Osteocyte (in vitro differentiated cells): ENCODE data around the gene FFAR1. TPM values are rescaled to one million over a fixed set of nuclear protein-coding genes. Genes with fewer than 3 reads are reported as not detected.

Experiments used
- DNase-seq: peaks from one replicate; pipeline ENCODE4 v3.0.0; 2021; ENCODE audit warnings: mixed read lengths; ENCODE audit not compliant: unreplicated experiment; ENCODE audit errors: extremely low spot score
- H3K27ac Mint-ChIP-seq: one replicate; pipeline ENCODE4 v1.8.0; 2021; ENCODE audit warnings: mild to moderate bottlenecking, mixed read lengths; ENCODE audit not compliant: unreplicated experiment
- H3K27me3 Mint-ChIP-seq: one replicate; pipeline ENCODE4 v1.8.0; 2021; ENCODE audit warnings: mixed read lengths; ENCODE audit not compliant: unreplicated experiment
- H3K36me3 Mint-ChIP-seq: one replicate; pipeline ENCODE4 v1.8.0; 2021; ENCODE audit warnings: mixed read lengths; ENCODE audit not compliant: unreplicated experiment
- H3K4me1 Mint-ChIP-seq: one replicate; pipeline ENCODE4 v1.8.0; 2021; ENCODE audit warnings: mixed read lengths; ENCODE audit not compliant: unreplicated experiment
- H3K4me3 Mint-ChIP-seq: one replicate; pipeline ENCODE4 v1.8.0; 2021; ENCODE audit warnings: mild to moderate bottlenecking, moderate library complexity, mixed read lengths; ENCODE audit not compliant: unreplicated experiment
- H3K9me3 Mint-ChIP-seq: one replicate; pipeline ENCODE4 v1.8.0; 2021; ENCODE audit warnings: mixed read lengths; ENCODE audit not compliant: unreplicated experiment
- CTCF ChIP-seq: fragments of 200-600 bp; sonication (generic); IDR thresholded peaks from 2 replicates; pipeline ENCODE4 v1.5.0; 2021; ENCODE audit warnings: antibody characterized with exemption, mild to moderate bottlenecking, moderate library complexity
- microRNA-seq: library from miRNA; unstranded; fragments of <30 nt; microRNA quantifications from one replicate; pipeline ENCODE4 v1.1.0, GENCODE V29; 2020; ENCODE audit not compliant: unreplicated experiment
- total RNA-seq: library from RNA; stranded (reverse); gene quantifications from 2 replicates; pipeline ENCODE4 v1.2.1, GENCODE V29; 2021

FFAR1 gene
- total RNA-seq, 1 donor from 2014 or later: not detected

GRCh38 chr19:35392742-35393715, 45.3 kb downstream of the FFAR1 start:
- Mint-ChIP-seq H3K4me3 (no peak overlapping the region), H3K4me1 (no peaks in the 10 kb centered on the region), H3K36me3 (no peaks in the 10 kb centered on the region), H3K9me3 (no peaks in the 10 kb centered on the region), H3K27ac (no peak overlapping the region), H3K27me3 (no peaks in the 10 kb centered on the region)
- peak; percentile 17 for DNase-seq
- no peak for TF ChIP-seq CTCF

- no peak for TF ChIP-seq CTCF
- Mint-ChIP-seq H3K36me3 (no peaks in the 10 kb centered on the region), H3K9me3 (no peaks in the 10 kb centered on the region), H3K4me1 (no peaks in the 10 kb centered on the region), H3K27me3 (no peaks in the 10 kb centered on the region), H3K4me3 (no peak overlapping the region), H3K27ac (no peak overlapping the region)
- DNase-seq: no peak
These were observed 47.9 kb downstream of the FFAR1 start for GRCh38 chr19:35395382-35396199.

DNA sequence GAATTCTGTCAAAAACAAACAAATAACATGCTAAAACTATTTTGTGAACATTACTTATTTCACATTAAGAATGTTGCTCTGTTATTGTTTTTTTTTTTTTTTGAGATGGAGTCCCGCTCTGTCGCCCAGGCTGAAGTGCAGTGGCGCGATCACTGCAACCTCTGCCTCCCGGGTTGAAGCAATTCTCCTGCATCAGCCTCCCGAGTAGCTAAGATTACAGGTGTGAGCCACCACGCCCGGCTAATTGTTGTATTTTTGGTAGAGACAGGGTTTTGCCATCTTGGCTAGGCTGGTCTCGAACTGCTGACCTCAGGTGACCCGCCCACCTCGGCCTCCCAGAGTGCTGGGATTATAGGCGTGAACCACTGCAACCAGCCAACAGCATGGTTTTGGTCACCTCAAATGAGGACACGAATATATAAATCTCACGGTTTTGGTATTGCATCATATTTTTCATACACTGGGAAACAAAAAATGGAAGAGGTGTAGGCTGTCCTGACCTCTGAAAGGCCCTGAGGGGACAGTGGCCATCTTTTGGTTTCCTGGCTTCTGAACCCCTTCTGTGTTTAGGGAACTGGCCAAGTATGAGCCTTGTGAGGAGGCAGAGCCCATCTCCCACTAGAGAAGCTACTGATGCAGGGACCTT, 48.7 kb downstream of the FFAR1 start:
- H3K27me3 Mint-ChIP-seq: no peaks in the 10 kb centered on the region
- no peaks in the 10 kb centered on the region for H3K4me1 Mint-ChIP-seq
- H3K27ac Mint-ChIP-seq: no peak overlapping the region
- no peaks in the 10 kb centered on the region for H3K9me3 Mint-ChIP-seq
- no peak overlapping the region for H3K4me3 Mint-ChIP-seq
- TF ChIP-seq CTCF: no peak
- DNase-seq: no peak
- H3K36me3 Mint-ChIP-seq: no peaks in the 10 kb centered on the region

DNA sequence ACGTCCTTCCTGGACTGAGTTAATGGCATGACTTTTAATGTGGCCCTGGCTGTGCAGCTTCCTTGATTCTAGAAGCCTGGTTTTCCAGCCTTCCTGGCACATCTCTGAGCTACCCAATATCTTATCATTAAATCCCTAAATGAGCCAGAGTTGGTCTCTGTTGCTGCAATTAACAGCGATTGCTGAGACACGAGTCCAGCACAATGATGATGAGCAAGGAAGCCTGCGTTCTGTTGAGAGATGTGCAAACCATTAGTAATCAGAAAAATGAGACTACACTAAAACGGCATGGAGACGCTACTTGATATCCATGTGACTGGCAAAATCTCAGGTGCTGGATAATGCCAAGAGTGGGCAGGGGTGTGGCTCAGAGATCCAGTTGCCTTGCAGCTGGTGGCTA, 49.4 kb downstream of the FFAR1 start:
- no peaks in the 10 kb centered on the region for H3K27me3 Mint-ChIP-seq

More for the DNA sequence above, 49.4 kb downstream of the FFAR1 start:
- no peak for DNase-seq
- Mint-ChIP-seq H3K4me3 (no peak overlapping the region), H3K27ac (no peak overlapping the region), H3K9me3 (no peaks in the 10 kb centered on the region), H3K36me3 (no peaks in the 10 kb centered on the region), H3K4me1 (no peaks in the 10 kb centered on the region)
- no peak for TF ChIP-seq CTCF

Small RNA genes within 50 kb of the gene (microRNA-seq; reads per million reads assigned to microRNA genes)
- not detected for gene MIR5196

Other genes with a start within 250 kb of the FFAR1 start
- gene FXYD3, start 232.1 kb upstream of the FFAR1 start, total RNA-seq: not detected in 2 replicates
- 0.32 and 0.34 TPM in 2 replicates for gene LGI4, start 212.8 kb upstream of the FFAR1 start, total RNA-seq
- 0.86 TPM in 1 of 2 replicates, not detected in the other for gene FXYD1, start 209.1 kb upstream of the FFAR1 start, total RNA-seq
- gene FXYD7, start 204.6 kb upstream of the FFAR1 start, total RNA-seq: 0.50 TPM in 1 of 2 replicates, not detected in the other
- gene FXYD5, start 193.2 kb upstream of the FFAR1 start, total RNA-seq: 81.0 and 86.6 TPM in 2 replicates
- not detected in 2 replicates for gene FAM187B, start 119.2 kb upstream of the FFAR1 start, total RNA-seq
- 0.29 and 0.83 TPM in 2 replicates for gene LSR, start 98.9 kb upstream of the FFAR1 start, total RNA-seq
- gene USF2, start 78.9 kb upstream of the FFAR1 start, total RNA-seq: 112 and 115 TPM in 2 replicates
- 0.68 TPM in 1 of 2 replicates, not detected in the other for gene HAMP, start 65.4 kb upstream of the FFAR1 start, total RNA-seq
- gene MAG, start 55.7 kb upstream of the FFAR1 start, total RNA-seq: not detected in 2 replicates
- not detected in 2 replicates for gene CD22, start 18.7 kb upstream of the FFAR1 start, total RNA-seq
- not detected in 2 replicates for gene FFAR3, start 10.6 kb downstream of the FFAR1 start, total RNA-seq
- gene GPR42, start 23.2 kb downstream of the FFAR1 start, total RNA-seq: not detected in 2 replicates
- not detected in 2 replicates for gene FFAR2, start 100.4 kb downstream of the FFAR1 start, total RNA-seq
- gene KRTDAP, start 142.6 kb downstream of the FFAR1 start, total RNA-seq: not detected in 2 replicates
- gene DMKN, start 165.7 kb downstream of the FFAR1 start, total RNA-seq: not detected in 2 replicates
- not detected in 2 replicates for gene SBSN, start 180.4 kb downstream of the FFAR1 start, total RNA-seq
- gene GAPDHS, start 185.6 kb downstream of the FFAR1 start, total RNA-seq: not detected in 2 replicates
- gene TMEM147, start 197.7 kb downstream of the FFAR1 start, total RNA-seq: 110 and 111 TPM in 2 replicates
- gene ATP4A, start 215.8 kb downstream of the FFAR1 start, total RNA-seq: not detected in 2 replicates
- gene PMIS2, start 238.3 kb downstream of the FFAR1 start, total RNA-seq: not detected in 2 replicates